KBM-7 (cell line): Measurements from ENCODE around the gene DNAI1.

Source experiments
- DNase-seq: peaks from one replicate; pipeline ENCODE4 v3.0.0-alpha.2; 2015
- in situ Hi-C: fragments of 300-500 bp; cut with MboI; formaldehyde crosslinking; loops from 2 replicates; pipeline ENCODE4 v1.14.3; 2020; ENCODE audit warnings: low sequenced_read_pairs, low pct_unique_long_range_greater_than_20kb, mixed read lengths

The DNAI1 gene

GRCh38 chr9:34505370-34506120 lies 46.9 kb downstream of the DNAI1 start:
- in situ Hi-C loops = no loop called here
- DNase-seq = no peak

- in situ Hi-C loops = no loop called here
- DNase-seq = no peak
Observed at GRCh38 chr9:34506623-34507022, 48.0 kb downstream of the DNAI1 start.

- in situ Hi-C loops = no loop called here
- no peak for DNase-seq
Observed at GRCh38 chr9:34507556-34507955, 49.0 kb downstream of the DNAI1 start.

- no peak for DNase-seq
- in situ Hi-C loops = no loop called here
Observed at GRCh38 chr9:34507966-34508365, 49.4 kb downstream of the DNAI1 start.

- no peak for DNase-seq
- in situ Hi-C loops = no loop called here
Observed at GRCh38 chr9:34508463-34508862, 49.9 kb downstream of the DNAI1 start.

- in situ Hi-C loops = no loop called here
- DNase-seq = no peak
Observed at GRCh38 chr9:34508951-34509350, 50.3 kb downstream of the DNAI1 start.

GRCh38 chr9:34510497-34511468 lies 52.2 kb downstream of the DNAI1 start:
- no peak for DNase-seq
- in situ Hi-C loops = no loop called here

GRCh38 chr9:34512131-34513078 lies 53.8 kb downstream of the DNAI1 start:
- no peak for DNase-seq
- in situ Hi-C loops = no loop called here

- in situ Hi-C loops = no loop called here
- DNase-seq = no peak
Observed at GRCh38 chr9:34513567-34514214, 55.1 kb downstream of the DNAI1 start.

GRCh38 chr9:34514401-34514800 lies 55.8 kb downstream of the DNAI1 start:
- in situ Hi-C loops = no loop called here
- DNase-seq = no peak

- in situ Hi-C loops = no loop called here
- DNase-seq = no peak
Observed at GRCh38 chr9:34514816-34515215, 56.2 kb downstream of the DNAI1 start.

GRCh38 chr9:34515959-34516358 lies 57.4 kb downstream of the DNAI1 start:
- in situ Hi-C loops = no loop called here
- no peak for DNase-seq

GRCh38 chr9:34517185-34517584 lies 58.6 kb downstream of the DNAI1 start:
- DNase-seq = no peak
- in situ Hi-C loops = no loop called here

GRCh38 chr9:34518110-34518616 lies 59.6 kb downstream of the DNAI1 start:
- in situ Hi-C loops = no loop called here
- DNase-seq = no peak

- in situ Hi-C loops = no loop called here
Observed at GRCh38 chr9:34518896-34519295, 60.3 kb downstream of the DNAI1 start.

GRCh38 chr9:34519321-34520020 lies 60.9 kb downstream of the DNAI1 start:
- in situ Hi-C loops = no loop called here
- no peak for DNase-seq

More at GRCh38 chr9:34518896-34519295, 60.3 kb downstream of the DNAI1 start:
- DNase-seq = no peak

GRCh38 chr9:34520096-34520495 lies 61.5 kb downstream of the DNAI1 start:
- in situ Hi-C loops = no loop called here
- DNase-seq = no peak
